COLO829 (cell line): ENCODE measurements around the gene OR51B4.
"Not testable (repeated sequence)": the region's sequence is repeated elsewhere in the genome, so short reads cannot be mapped to it uniquely, and the experiment has no call there.

Experiments used
- DNase-seq: peaks from one replicate; pipeline ENCODE4 v3.0.0; 2012; ENCODE audit warnings: low spot score

The OR51B4 gene

GRCh38 chr11:5274395-5274794 lies 27.4 kb downstream of the OR51B4 start:
- no peak for DNase-seq

DNA sequence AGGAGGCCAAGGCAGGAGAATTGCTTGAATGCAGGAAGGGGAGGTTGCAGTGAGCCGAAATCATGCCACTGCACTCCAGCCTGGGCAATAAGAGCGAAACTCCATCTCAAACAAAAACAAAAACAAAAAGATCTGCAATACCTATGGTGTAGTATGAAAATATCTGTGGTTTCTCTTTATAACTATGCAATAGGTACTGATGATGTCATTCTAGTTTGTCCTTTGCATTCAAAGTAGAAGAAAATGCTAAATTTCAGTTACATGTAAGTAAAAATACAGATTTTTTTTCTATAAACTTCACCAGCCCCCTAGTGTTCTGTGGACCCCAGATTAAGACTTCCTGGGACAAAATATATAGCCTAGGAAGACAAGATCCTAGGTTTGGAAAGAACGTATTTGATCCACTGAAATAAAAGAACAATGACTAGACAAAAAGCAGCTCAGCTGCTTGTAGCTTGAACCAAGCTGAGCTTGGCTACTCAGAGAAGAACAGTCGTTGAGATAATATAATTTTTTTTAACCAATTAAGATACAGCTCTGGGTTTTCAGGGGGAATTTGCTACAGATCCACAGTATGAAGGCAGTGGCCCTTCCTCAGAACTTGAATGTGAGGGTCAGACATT lies 29.2 kb downstream of the OR51B4 start:
- no peak for DNase-seq

DNA sequence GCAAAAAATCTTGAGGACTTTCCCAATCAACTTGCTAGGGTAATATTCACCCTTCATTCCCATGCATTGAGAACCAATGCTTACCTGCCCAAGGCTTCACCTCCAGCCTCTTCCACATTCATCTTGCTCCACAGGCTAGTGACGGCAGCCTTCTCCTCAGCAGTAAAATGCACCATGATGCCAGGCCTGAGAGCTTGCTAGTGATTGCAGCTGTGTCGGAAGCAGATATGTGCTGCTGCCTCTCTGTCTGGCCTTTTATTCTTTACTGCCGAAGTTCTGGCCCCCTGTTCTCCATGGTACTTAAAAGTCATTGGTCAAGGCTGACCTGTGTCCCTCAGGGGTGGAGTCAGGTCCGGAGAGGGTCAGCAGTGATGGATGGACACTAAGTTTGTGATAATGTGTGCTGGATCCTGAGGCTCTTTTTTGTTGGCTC lies 32.0 kb downstream of the OR51B4 start, which contains the start of gene HBE1:
TSS of gene HBE1 (minus strand) at position 231 of the 433 bp plus-strand sequence. CDS start at position 176, 55 bp downstream.
- DNase-seq, result no peak

GRCh38 chr11:5267033-5267563 lies 34.6 kb downstream of the OR51B4 start:
- DNase-seq, result no peak

DNA sequence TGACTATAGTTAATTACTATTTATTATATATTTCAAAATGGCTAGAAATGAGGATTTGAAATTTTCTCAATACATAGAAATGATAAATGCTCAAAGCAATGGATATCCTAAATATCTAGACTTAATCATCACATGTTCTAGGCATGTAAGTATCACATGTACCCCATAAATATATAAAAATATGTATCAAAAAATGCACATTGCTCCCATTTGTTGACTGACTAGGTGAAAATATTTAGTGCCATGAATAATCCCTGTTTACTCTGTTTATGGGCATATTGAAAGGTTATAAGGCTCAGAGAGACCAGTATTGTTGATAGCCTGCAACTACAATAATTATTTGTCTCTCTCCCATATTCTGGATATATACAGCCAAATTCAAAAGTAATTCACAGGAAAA lies 35.1 kb downstream of the OR51B4 start:
- DNase-seq, result no peak

GRCh38 chr11:5265832-5266231 lies 35.9 kb downstream of the OR51B4 start:
- DNase-seq, result no peak

DNA sequence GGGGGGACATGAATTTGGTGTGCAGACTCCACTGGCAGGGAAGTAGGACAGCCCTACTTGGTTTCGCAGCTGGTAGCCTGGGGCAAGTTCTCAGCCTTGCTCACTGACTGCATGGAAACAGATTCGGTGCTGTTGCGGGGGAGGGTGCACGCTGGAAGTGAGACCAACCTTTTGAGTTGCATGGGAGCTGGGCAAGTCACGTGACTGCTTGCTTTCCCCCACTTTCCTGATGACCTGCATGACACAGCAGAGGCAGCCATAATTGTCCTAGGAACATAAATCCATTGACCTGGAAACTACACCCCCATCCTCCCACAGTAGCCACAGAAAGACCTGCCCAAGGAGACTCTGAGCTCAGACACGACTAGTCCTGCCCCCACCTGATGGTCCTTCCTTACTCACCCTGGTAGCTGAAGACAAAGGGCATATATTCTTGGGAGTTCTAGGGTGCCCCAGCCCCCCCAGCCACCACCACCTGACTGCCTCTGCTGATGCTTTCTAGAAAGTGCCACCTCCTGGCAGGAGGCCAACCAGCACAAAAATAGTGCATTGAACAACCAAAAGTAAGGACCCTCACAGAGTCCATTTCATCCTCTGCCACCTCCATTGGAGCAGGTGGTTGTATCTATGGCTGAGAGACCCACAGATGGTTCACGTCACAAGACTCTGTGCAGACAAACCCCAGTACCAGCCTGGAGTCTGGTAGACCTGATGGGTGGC lies 43.0 kb downstream of the OR51B4 start:
- DNase-seq, result no peak

DNA sequence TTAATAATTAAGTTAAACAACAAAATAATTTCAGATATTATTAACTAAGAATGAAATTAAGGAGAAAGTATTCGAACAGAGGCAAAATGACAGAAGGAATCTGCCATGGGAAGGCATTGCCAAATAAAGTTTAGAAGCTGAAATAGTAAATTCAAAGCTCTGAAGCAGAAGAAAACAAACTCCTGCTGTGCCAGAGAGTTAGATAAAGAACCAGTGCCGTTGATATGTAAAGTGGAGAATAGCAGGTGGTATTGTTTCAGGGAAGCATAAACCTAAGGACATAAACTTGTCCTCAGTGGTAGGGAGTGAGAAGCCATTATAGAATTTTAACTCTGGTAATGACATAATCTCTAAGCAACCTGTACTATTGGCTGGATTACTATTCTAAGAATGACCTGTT lies 44.5 kb downstream of the OR51B4 start:
- DNase-seq, result no peak

- not testable (repeated sequence) for DNase-seq
Measured at GRCh38 chr11:5254646-5255413, 46.9 kb downstream of the OR51B4 start, which contains the start of gene HBG2. TSS of gene HBG2 (minus strand) at chr11:5254781. CDS start at chr11:5254728, 53 bp downstream.

GRCh38 chr11:5254023-5254422 lies 47.7 kb downstream of the OR51B4 start:
- not testable (repeated sequence) for DNase-seq

DNA sequence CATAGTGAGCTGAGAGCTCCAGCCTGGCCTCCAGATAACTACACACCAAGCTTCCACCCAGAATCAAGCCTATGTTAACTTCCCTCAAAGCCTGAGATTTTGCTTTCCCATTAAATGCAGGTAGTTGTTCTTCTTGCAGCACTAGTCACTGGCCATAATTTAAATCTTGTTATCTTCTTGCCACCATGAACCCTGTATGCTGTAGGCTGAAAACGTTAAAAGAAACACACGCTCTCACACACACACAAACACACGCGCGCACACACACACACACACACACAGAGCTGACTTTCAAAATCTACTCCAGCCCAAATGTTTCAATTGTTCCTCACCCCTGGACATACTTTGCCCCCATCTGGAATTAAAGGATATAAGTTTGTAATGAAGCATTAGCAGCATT lies 48.3 kb downstream of the OR51B4 start:
- DNase-seq, result not testable (repeated sequence)

DNA sequence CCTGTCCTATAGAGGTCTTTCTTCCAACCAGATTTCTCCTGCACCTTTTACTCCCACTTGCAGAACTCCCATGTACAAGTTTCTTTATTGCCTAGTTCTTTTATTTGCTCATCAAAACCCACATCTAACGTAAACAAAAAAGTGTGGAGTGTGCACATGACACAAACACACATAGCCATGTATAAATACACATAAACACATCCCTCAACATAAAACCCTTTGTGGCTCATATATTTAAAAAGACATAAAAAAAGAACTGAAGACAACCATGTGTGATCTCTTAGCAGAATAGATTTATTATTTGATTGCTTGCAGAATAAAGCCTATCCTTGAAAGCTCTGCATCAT lies 48.9 kb downstream of the OR51B4 start:
- no peak for DNase-seq

GRCh38 chr11:5252192-5252918 lies 49.4 kb downstream of the OR51B4 start:
- no peak for DNase-seq

DNA sequence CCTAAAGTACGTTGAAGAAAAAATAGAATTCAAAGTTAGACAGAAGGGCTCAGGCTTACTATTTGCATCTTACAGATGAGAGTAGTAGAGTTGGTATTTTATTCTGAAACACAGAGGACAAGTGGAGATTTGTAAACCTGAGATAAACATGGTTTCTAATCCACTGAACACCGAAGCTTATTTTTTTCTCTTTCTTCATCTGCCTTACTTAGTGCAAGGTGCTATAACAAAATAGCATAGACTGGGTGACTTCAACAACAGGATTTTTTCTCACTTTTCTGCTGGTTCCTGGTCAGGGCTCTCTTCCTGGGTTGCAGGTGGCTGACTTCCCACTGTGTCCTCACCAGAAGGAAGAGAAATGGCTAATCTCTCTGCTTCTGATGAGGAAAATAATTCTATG lies 50.0 kb downstream of the OR51B4 start:
- DNase-seq, result no peak
